ENCODE data around the gene CPED1.

Gene CPED1

GRCh38 chr7:121126801-121127534 lies 138.5 kb downstream of the CPED1 start:
- DNase-seq (ENCODE audit: low read depth, low spot score), result no peak

GRCh38 chr7:121132940-121133339 lies 144.4 kb downstream of the CPED1 start:
- no peak overlapping the region for H3K4me3 ChIP-seq
- H3K36me3 ChIP-seq (ENCODE audit: insufficient read depth, low read length), result no peaks in the 10 kb centered on the region
- DNase-seq (ENCODE audit: low read depth, low spot score), result no peak
- no peak overlapping the region for H3K27ac ChIP-seq
- no peaks in the 10 kb centered on the region for H3K9me3 ChIP-seq (ENCODE audit: low read depth, low read length)
- H3K9ac ChIP-seq (ENCODE audit: insufficient read length), result no peak overlapping the region
- TF ChIP-seq FOXP2 (optimal IDR thresholded peaks at IDR 0.05; ENCODE audit: control extremely low read depth, extremely low read length, insufficient read depth) (no peak), POLR2AphosphoS5 (IDR thresholded peaks at IDR 0.05; ENCODE audit: borderline replicate concordance, low read depth, low read length) (no peak), EZH2 (IDR thresholded peaks at IDR 0.05) (no peak)

More at GRCh38 chr7:121126801-121127534, 138.5 kb downstream of the CPED1 start:
- no peak for TF ChIP-seq FOXP2 (optimal IDR thresholded peaks at IDR 0.05; ENCODE audit: control extremely low read depth, extremely low read length, insufficient read depth)
- TF ChIP-seq EZH2 (IDR thresholded peaks at IDR 0.05), result no peak
- H3K4me3 ChIP-seq, result no peak overlapping the region
- no peaks in the 10 kb centered on the region for H3K36me3 ChIP-seq (ENCODE audit: insufficient read depth, low read length)
- no peak overlapping the region for H3K27ac ChIP-seq
- no peak overlapping the region for H3K9ac ChIP-seq (ENCODE audit: insufficient read length)
- H3K9me3 ChIP-seq (ENCODE audit: low read depth, low read length), result no peaks in the 10 kb centered on the region

DNA sequence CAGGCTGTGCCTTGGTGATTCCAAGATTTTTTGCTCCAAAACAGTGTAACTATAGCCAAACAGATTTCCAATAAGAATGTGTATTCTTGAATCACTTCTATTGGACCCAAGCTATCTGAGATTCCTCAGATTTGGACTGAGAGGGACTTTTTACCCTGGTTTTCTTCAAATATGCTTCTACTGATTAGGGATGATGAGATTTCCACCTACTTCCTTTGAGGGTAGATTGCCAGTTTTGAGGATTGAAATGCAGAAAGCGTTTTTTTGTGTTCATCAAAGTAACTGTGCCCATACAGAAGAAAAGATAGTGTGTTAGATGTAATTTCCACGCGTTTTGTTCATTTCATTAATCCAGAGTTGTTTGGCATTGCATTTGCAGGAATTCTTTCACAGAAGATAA lies 144.9 kb downstream of the CPED1 start:
- Histone ChIP-seq H3K9ac (ENCODE audit: insufficient read length) (no peak overlapping the region), H3K4me3 (no peak overlapping the region), H3K9me3 (ENCODE audit: low read depth, low read length) (no peaks in the 10 kb centered on the region), H3K36me3 (ENCODE audit: insufficient read depth, low read length) (no peaks in the 10 kb centered on the region), H3K27ac (no peak overlapping the region)
- TF ChIP-seq FOXP2 (optimal IDR thresholded peaks at IDR 0.05; ENCODE audit: control extremely low read depth, extremely low read length, insufficient read depth), result no peak
- no peak for TF ChIP-seq POLR2AphosphoS5 (IDR thresholded peaks at IDR 0.05; ENCODE audit: borderline replicate concordance, low read depth, low read length)
- no peak for TF ChIP-seq EZH2 (IDR thresholded peaks at IDR 0.05)
- no peak for DNase-seq (ENCODE audit: low read depth, low spot score)

DNA sequence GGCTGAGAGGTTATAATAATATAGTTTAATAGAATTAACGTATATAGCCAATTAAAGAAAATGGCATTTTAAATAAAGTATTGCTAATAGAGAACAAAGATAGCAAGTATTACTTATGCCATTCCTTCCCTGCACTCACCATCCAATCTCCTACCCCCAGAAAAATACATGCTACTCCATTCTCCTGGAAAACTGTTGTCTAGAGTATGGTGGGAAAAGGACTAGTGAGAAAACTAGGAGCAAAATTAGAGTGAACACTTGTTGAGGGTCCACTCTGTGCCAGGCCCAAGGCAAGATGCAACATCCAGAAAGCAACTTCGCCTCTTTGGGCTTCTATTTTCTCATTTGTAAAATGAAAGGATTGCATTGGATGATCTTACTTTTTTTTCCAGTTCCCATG lies 149.1 kb downstream of the CPED1 start:
- no peaks in the 10 kb centered on the region for H3K9me3 ChIP-seq (ENCODE audit: low read depth, low read length)
- DNase-seq (ENCODE audit: low read depth, low spot score), result no peak
- no peaks in the 10 kb centered on the region for H3K36me3 ChIP-seq (ENCODE audit: insufficient read depth, low read length)
- H3K9ac ChIP-seq (ENCODE audit: insufficient read length), result no peak overlapping the region
- TF ChIP-seq EZH2 (IDR thresholded peaks at IDR 0.05) (no peak), POLR2AphosphoS5 (IDR thresholded peaks at IDR 0.05; ENCODE audit: borderline replicate concordance, low read depth, low read length) (no peak), FOXP2 (optimal IDR thresholded peaks at IDR 0.05; ENCODE audit: control extremely low read depth, extremely low read length, insufficient read depth) (no peak)
- H3K27ac ChIP-seq, result no peak overlapping the region
- H3K4me3 ChIP-seq, result no peak overlapping the region

- no peak overlapping the region; the same call in 1 of the 2 replicates for H3K27ac ChIP-seq
- H3K4me3 ChIP-seq, result 0 out of 2 replicates have a peak overlapping the region, but pooled peaks have one; percentile 14
- no peaks in the 10 kb centered on the region for H3K36me3 ChIP-seq (ENCODE audit: insufficient read depth, low read length)
- DNase-seq (ENCODE audit: low read depth, low spot score), result no peak
- H3K9me3 ChIP-seq (ENCODE audit: low read depth, low read length), result no peaks in the 10 kb centered on the region
- TF ChIP-seq EZH2 (IDR thresholded peaks at IDR 0.05) (no peak), POLR2AphosphoS5 (IDR thresholded peaks at IDR 0.05; ENCODE audit: borderline replicate concordance, low read depth, low read length) (no peak), FOXP2 (optimal IDR thresholded peaks at IDR 0.05; ENCODE audit: control extremely low read depth, extremely low read length, insufficient read depth) (no peak)
- no peak overlapping the region for H3K9ac ChIP-seq (ENCODE audit: insufficient read length)
Observed at GRCh38 chr7:121138262-121138933, 149.9 kb downstream of the CPED1 start.

- H3K9ac ChIP-seq (ENCODE audit: insufficient read length), result no peak overlapping the region
- no peak overlapping the region for H3K27ac ChIP-seq
- no peak for DNase-seq (ENCODE audit: low read depth, low spot score)
- no peaks in the 10 kb centered on the region for H3K36me3 ChIP-seq (ENCODE audit: insufficient read depth, low read length)
- H3K4me3 ChIP-seq, result no peak overlapping the region
- no peaks in the 10 kb centered on the region for H3K9me3 ChIP-seq (ENCODE audit: low read depth, low read length)
- TF ChIP-seq POLR2AphosphoS5 (IDR thresholded peaks at IDR 0.05; ENCODE audit: borderline replicate concordance, low read depth, low read length), result no peak
- TF ChIP-seq FOXP2 (optimal IDR thresholded peaks at IDR 0.05; ENCODE audit: control extremely low read depth, extremely low read length, insufficient read depth), result no peak
- no peak for TF ChIP-seq EZH2 (IDR thresholded peaks at IDR 0.05)
Observed at GRCh38 chr7:121139427-121139826, 150.9 kb downstream of the CPED1 start.

GRCh38 chr7:121140790-121141189 lies 152.3 kb downstream of the CPED1 start:
- Histone ChIP-seq H3K4me3 (no peak overlapping the region), H3K36me3 (ENCODE audit: insufficient read depth, low read length) (no peaks in the 10 kb centered on the region), H3K27ac (no peak overlapping the region), H3K9me3 (ENCODE audit: low read depth, low read length) (no peaks in the 10 kb centered on the region), H3K9ac (ENCODE audit: insufficient read length) (no peak overlapping the region)
- TF ChIP-seq POLR2AphosphoS5 (IDR thresholded peaks at IDR 0.05; ENCODE audit: borderline replicate concordance, low read depth, low read length) (no peak), FOXP2 (optimal IDR thresholded peaks at IDR 0.05; ENCODE audit: control extremely low read depth, extremely low read length, insufficient read depth) (no peak), EZH2 (IDR thresholded peaks at IDR 0.05) (no peak)
- DNase-seq (ENCODE audit: low read depth, low spot score), result no peak

- H3K27ac ChIP-seq, result no peak overlapping the region
- no peaks in the 10 kb centered on the region for H3K36me3 ChIP-seq (ENCODE audit: insufficient read depth, low read length)
- no peak overlapping the region for H3K9ac ChIP-seq (ENCODE audit: insufficient read length)
- no peak overlapping the region for H3K4me3 ChIP-seq
- no peaks in the 10 kb centered on the region for H3K9me3 ChIP-seq (ENCODE audit: low read depth, low read length)
- TF ChIP-seq FOXP2 (optimal IDR thresholded peaks at IDR 0.05; ENCODE audit: control extremely low read depth, extremely low read length, insufficient read depth) (no peak), EZH2 (IDR thresholded peaks at IDR 0.05) (no peak), POLR2AphosphoS5 (IDR thresholded peaks at IDR 0.05; ENCODE audit: borderline replicate concordance, low read depth, low read length) (no peak)
- no peak for DNase-seq (ENCODE audit: low read depth, low spot score)
Observed at GRCh38 chr7:121151774-121152221, 163.3 kb downstream of the CPED1 start.
